HepG2 (cell line): ENCODE results near the gene SECTM1. TPM values are rescaled to one million over a fixed set of nuclear protein-coding genes. Genes with fewer than 3 reads are reported as not detected.

ENCODE experiments used
- AFF4 ChIP-seq: sonication (generic); formaldehyde crosslinking; IDR thresholded peaks from 2 replicates; pipeline ENCODE4 v1.4.0; 2020; ENCODE audit warnings: missing genetic modification reagents
- CREB1 ChIP-seq, 2 experiments: fragments of 450-650 bp in 1 of 2; IDR thresholded peaks; 2 replicates each; pipeline ENCODE4 v1.6.1; 2016 to 2017; ENCODE audit warnings: control low read depth in 1 of 2, mild to moderate bottlenecking in 1 of 2, missing compliant biosample characterization in 1 of 2, missing genetic modification characterization in 1 of 2
- ELK4 ChIP-seq: sonication (generic); formaldehyde crosslinking; IDR thresholded peaks from 2 replicates; pipeline ENCODE4 v1.9.0; 2021; ENCODE audit warnings: missing genetic modification reagents, borderline replicate concordance
- ETV6 ChIP-seq: sonication (generic); formaldehyde crosslinking; conservative IDR thresholded peaks from 2 replicates; pipeline ENCODE4 v1.4.0; 2020; ENCODE audit warnings: missing genetic modification reagents
- GTF2F1 ChIP-seq: fragments of 150-350 bp; IDR thresholded peaks from 2 replicates; pipeline ENCODE4 v1.6.1; 2014; ENCODE audit warnings: low read length
- KAT8 ChIP-seq: IDR thresholded peaks from 2 replicates; pipeline ENCODE4 v1.6.1; 2016; ENCODE audit warnings: missing genetic modification reagents, missing compliant biosample characterization
- KDM4B ChIP-seq: sonication (generic); formaldehyde crosslinking; IDR thresholded peaks from 2 replicates; pipeline ENCODE4 v1.4.0; 2020; ENCODE audit warnings: missing genetic modification reagents
- MIER2 ChIP-seq: IDR thresholded peaks from 2 replicates; pipeline ENCODE4 v1.6.1; 2016; ENCODE audit warnings: missing biosample characterization, missing genetic modification reagents
- PAF1 ChIP-seq: IDR thresholded peaks from 2 replicates; pipeline ENCODE4 v1.6.1; 2016; ENCODE audit warnings: missing genetic modification reagents, missing compliant biosample characterization
- RBFOX2 ChIP-seq: fragments of 200-400 bp; formaldehyde crosslinking; IDR thresholded peaks from 2 replicates; pipeline ENCODE4 v1.6.1; 2017; ENCODE audit warnings: low read depth, mild to moderate bottlenecking, low read length
- RXRB ChIP-seq: IDR thresholded peaks from 2 replicates; pipeline ENCODE4 v1.6.1; 2016; ENCODE audit warnings: borderline replicate concordance, missing genetic modification reagents, missing compliant biosample characterization
- TOE1 ChIP-seq: sonication (generic); formaldehyde crosslinking; IDR thresholded peaks from 2 replicates; pipeline ENCODE4 v1.4.0; 2020; ENCODE audit warnings: mild to moderate bottlenecking, missing genetic modification reagents
- ZNF329 ChIP-seq: sonication (generic); formaldehyde crosslinking; IDR thresholded peaks from 2 replicates; pipeline ENCODE4 v1.9.0; 2021; ENCODE audit warnings: low read depth, mild to moderate bottlenecking, missing genetic modification reagents
- ZNF431 ChIP-seq: sonication (generic); formaldehyde crosslinking; IDR thresholded peaks from 2 replicates; pipeline ENCODE4 v1.9.0; 2022; ENCODE audit warnings: missing genetic modification reagents, low read depth, mild to moderate bottlenecking, borderline replicate concordance
- ZNF468 ChIP-seq: sonication (generic); formaldehyde crosslinking; IDR thresholded peaks from 2 replicates; pipeline ENCODE4 v1.8.0; 2022; ENCODE audit warnings: mild to moderate bottlenecking, moderate library complexity, missing genetic modification reagents
- ZNF530 ChIP-seq: sonication (generic); formaldehyde crosslinking; IDR thresholded peaks from 2 replicates; pipeline ENCODE4 v1.5.0; 2020; ENCODE audit warnings: low read depth, mild to moderate bottlenecking, missing genetic modification reagents
- ZNF607 ChIP-seq: sonication (generic); formaldehyde crosslinking; IDR thresholded peaks from 2 replicates; pipeline ENCODE4 v1.5.1; 2020; ENCODE audit warnings: missing genetic modification reagents, mild to moderate bottlenecking, borderline replicate concordance
- ZNF687 ChIP-seq: sonication (generic); formaldehyde crosslinking; IDR thresholded peaks from 2 replicates; pipeline ENCODE4 v1.5.1; 2020; ENCODE audit warnings: mild to moderate bottlenecking, missing genetic modification reagents, moderate library complexity
- ZNF720 ChIP-seq: sonication (generic); formaldehyde crosslinking; IDR thresholded peaks from 2 replicates; pipeline ENCODE4 v1.4.0; 2020; ENCODE audit warnings: missing genetic modification reagents
- ZNF746 ChIP-seq: sonication (generic); formaldehyde crosslinking; IDR thresholded peaks from 2 replicates; pipeline ENCODE4 v1.8.0; 2022; ENCODE audit warnings: mild to moderate bottlenecking, missing genetic modification reagents
- ZSCAN31 ChIP-seq: sonication (generic); formaldehyde crosslinking; IDR thresholded peaks from 2 replicates; pipeline ENCODE4 v1.5.0; 2020; ENCODE audit warnings: low read depth, mild to moderate bottlenecking, missing genetic modification reagents
- polyA plus RNA-seq, 8 experiments: library from polyadenylated mRNA; depleted of rRNA in 3 of 8; stranded (reverse) in 7 of 8; unstranded in 1 of 8; fragments of >200 nt; fragmentation: Illumina TruSeq in 4 of 8; extraction: Trizol in 4 of 8; gene quantifications; 2 replicates each; pipeline versions ENCODE4 v1.2.1 to v1.2.3, GENCODE V29; 2011 to 2016; ENCODE audit warnings: low read depth in 4 of 8, missing spikeins in 1 of 8, mixed read lengths in 1 of 8; ENCODE audit not compliant: insufficient read depth in 1 of 8
- total RNA-seq, 5 experiments: library from RNA; depleted of rRNA; stranded (reverse); fragments of >200 nt; fragmentation: Illumina TruSeq; extraction: Trizol; gene quantifications; 2 replicates each; pipeline ENCODE4 v1.2.3, GENCODE V29; 2016; ENCODE audit warnings: low read depth in 1 of 5

Gene SECTM1
- total and polyA plus RNA-seq, 2 of the 13 experiments (the other 11 are each of a cell fraction or from before 2014, with no cell fraction given), result 3.5 to 5.3 TPM

GRCh38 chr17:82273327-82274133, 60.0 kb downstream of the SECTM1 start, which contains the start of gene CSNK1D (continued):
- TF ChIP-seq ETV6 (CRISPR knock-in tag), result peak; percentile 55; the same call in 1 of the 2 replicates
- TF ChIP-seq ZNF329, result peak; percentile 86; the same call in 1 of the 2 replicates
- TF ChIP-seq ZSCAN31, result peak; percentile 92
- TF ChIP-seq CREB1 (IDR thresholded peaks at IDR 0.05), result peak; percentile 99
- peak; percentile 93 for TF ChIP-seq CREB1 (CRISPR knock-in tag; IDR thresholded peaks at IDR 0.05)
- peak; percentile 80; the same call in 1 of the 2 replicates for TF ChIP-seq KDM4B (CRISPR knock-in tag)
- no peak for TF ChIP-seq PAF1 (CRISPR knock-in tag)
- TF ChIP-seq ELK4 (CRISPR knock-in tag), result no peak
- TF ChIP-seq RXRB (CRISPR knock-in tag), result peak; percentile 59; the same call in 1 of the 2 replicates
- no peak for TF ChIP-seq GTF2F1
- no peak; the same call in 1 of the 2 replicates for TF ChIP-seq TOE1 (CRISPR knock-in tag)
- TF ChIP-seq ZNF746 (CRISPR knock-in tag), result peak; percentile 91
- TF ChIP-seq KAT8 (CRISPR knock-in tag), result peak; percentile 91
- peak; percentile 95 for TF ChIP-seq ZNF687 (CRISPR knock-in tag)
- peak; percentile 98 for TF ChIP-seq RBFOX2
- 0 out of 2 replicates have a peak, but pooled peaks have one; percentile 85 for TF ChIP-seq AFF4
- TF ChIP-seq ZNF468 (CRISPR knock-in tag), result 0 out of 2 replicates have a peak, but pooled peaks have one; percentile 53
- TF ChIP-seq MIER2 (CRISPR knock-in tag), result 0 out of 2 replicates have a peak, but pooled peaks have one; percentile 13
- peak; percentile 80 for TF ChIP-seq ZNF607 (CRISPR knock-in tag)
- no peak for TF ChIP-seq ZNF530
- TF ChIP-seq ZNF431 (CRISPR knock-in tag), result no peak
- TF ChIP-seq ZNF720 (CRISPR knock-in tag), result no peak
